ENCODE measurements around the gene PRKCE. TPM values are rescaled to one million over a fixed set of nuclear protein-coding genes. Genes with fewer than 3 reads are reported as not detected.

Gene PRKCE
- total RNA-seq, 1 donor from 2014 or later: 19.4 TPM

DNA sequence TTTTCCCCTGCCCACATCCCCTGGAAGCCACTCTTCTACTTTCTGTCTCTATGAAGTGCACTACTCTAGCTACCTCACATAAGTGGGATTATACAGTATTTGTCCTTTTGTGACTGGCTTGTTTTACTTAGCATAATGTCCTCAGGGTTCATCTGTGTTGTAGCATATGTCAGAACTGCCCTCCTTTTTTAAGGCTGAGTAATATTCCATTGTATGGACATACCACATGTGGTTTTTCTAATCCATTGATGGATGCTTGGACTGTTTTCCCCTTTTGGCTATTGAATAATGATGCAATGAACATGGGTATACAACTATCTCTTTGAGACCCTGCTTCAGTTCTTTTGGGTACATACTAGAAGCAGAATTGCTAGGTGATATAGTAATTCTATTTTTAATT lies 95.9 kb downstream of the PRKCE start:
- intact Hi-C loops (cut with micrococcal nuclease): no loop called here

DNA sequence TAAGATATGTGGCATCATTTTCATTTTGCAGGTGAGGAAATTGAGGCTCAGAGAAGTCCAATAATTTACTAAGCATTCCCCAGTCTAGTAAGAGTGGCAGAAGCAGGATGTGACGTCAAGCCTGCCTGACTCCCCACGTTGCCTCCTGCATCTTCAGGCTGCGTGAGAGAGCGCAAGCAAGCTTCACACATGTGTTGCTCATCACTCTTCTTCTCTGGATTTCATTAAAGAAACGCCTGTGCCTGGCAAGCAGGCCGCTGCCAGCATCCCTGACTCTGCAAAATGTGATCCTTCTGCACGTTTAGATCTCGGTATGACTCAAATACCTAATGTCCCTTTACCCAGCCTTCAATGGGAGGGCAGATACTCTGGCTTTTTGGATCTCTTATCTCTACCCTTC lies 96.8 kb downstream of the PRKCE start:
- intact Hi-C loops (cut with micrococcal nuclease): no loop called here

DNA sequence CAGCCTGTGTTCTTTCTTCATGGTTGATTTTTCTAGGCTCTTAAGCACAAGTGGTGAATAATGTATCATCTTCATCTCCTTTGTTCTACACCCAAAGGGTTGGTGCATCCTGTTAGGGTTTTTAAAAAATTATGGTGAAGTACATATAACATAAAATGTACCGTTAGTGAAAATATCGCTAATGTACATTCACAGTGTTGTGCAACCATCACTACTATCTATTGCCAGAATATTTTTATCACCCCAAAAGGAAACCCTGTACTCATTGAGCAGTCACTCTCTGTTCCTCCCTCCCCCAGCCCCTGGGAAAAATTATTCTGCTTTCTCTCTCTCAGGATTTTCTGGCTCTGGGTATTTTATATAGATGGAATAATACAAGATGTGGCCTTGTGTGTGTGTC lies 98.5 kb downstream of the PRKCE start:
- intact Hi-C loops (cut with micrococcal nuclease): no loop called here

DNA sequence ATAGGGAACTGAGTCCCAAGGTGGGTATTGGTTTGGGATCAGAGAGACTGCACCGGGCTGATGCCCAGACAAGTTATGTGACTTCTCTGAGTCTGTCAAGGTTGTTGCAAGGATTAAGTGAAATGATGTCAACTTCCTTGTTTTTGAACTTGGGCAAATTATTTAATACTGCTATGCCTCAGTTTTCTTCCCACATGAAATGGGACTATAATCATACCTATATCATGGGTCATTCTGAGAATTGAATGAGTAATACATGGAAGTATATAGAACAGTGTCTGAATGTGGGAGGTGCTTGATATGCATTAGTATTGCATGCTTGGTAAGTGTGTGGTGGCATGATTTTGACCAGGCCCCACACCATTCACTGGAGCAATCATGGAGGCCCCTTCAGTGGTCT lies 99.0 kb downstream of the PRKCE start:
- intact Hi-C loops (cut with micrococcal nuclease): no loop called here

DNA sequence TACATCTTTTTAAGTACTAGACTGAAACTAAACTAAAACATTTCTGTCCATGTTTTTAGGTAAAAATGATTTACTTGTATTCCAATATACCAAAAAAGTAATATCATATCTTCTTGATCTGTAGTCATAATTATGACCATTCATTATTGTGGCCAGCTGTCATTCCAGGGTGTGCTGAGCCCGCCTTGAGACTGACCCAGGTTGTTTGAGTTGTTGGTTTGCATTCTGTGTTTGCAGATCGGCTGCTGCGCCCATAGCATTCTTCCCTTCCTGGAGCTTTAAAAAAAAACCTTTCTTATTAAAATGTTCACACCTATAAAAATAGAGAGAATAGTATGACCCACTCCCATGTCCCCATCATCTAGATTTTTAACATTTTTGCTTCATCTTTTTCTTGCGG lies 101.9 kb downstream of the PRKCE start:
- intact Hi-C loops (cut with micrococcal nuclease): no loop called here

DNA sequence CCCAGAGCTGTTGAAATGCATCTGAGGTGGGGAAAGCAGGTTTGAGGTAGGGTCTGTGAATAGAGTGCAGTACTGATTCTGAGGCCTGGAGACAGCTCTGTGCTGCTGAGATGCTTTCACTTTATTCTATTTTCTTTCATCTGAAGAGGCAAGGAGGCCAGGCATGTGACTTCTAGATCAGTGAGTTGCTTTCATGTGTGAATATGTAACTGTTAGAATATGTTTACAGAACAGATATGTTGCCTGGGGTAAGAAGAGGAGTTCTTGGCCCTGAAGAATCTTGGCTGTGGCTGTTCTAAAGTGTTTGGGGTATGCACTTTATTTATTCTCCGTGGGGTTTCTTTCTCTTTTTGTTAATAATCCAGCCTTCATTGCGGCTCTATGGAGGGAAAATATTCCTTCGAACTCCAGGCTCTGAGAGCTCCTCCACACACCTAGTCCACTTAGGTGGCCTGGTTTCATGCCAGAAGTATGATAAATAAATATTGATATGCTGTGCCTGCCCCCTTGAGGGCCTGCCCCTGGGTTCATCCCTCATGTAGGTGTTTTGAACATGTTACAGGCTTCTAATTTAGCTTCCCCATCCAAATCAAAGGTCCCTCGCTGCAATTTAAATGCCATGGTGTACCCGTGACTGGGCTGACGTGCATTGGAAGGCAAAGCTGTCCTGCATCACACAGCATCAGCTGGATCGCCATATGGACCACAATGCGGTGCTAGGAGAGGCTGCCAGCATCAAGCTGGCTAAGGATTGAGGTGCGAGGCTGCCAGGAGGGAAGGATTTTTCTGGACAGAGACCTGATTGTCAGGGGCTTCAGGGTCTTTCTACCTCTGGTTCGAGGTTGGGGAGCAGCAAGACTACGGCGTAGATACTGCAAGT lies 102.9 kb downstream of the PRKCE start:
- intact Hi-C loops (cut with micrococcal nuclease): no loop called here

DNA sequence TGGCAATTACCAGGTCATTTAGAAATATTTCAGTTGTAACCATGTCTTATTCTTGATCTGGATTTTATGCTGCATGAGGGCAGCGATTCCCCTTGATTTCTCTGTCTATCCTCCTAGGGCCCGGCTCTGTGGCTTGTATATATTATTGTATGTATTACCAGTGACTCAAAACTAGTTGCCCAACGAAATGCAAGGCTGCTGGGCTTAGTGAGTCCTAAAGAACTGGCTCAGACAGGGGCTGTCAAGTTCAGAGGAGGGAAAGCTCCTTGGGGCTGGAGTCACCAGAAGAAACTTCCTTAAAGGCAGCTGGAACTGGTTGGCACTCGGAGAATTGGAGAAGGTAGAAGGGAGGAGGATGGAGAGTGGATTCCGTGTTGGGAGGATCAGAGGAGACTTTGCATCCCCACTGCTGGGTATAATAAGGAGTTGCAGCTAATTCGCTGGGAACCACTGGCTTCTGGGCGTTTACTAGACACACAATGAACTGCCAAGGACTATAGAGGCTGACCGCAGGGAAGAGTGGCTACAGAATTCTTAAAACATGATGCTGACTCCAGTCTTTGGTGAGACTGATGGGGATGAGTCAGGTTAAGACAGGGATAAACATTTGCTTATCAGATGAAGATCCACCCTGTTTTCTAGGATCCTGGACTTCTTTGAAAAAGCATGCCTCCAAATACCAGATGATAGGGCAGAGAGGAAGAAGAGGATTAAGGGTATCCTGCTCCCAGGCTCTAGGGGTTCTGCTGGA lies 104.3 kb downstream of the PRKCE start:
- intact Hi-C loops (cut with micrococcal nuclease): no loop called here

DNA sequence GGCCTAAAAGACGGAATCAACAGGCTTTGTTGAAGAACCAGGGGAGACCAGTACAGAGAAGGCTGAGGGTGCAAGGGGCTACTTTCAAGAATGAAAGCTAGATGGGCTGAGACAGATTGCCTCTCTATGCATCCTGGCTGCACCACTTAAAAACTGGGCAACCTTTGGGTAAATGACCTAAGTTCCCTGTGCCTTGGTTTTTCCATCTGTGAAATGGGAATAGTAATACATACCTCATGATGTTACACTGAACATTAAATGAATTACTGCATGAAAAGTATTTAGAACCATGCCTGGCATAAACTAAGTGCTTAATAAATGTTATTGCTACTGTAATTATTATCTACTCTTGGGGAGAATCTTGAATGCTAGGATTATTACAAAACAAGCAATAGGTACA lies 106.5 kb downstream of the PRKCE start:
- intact Hi-C loops (cut with micrococcal nuclease): no loop called here

DNA sequence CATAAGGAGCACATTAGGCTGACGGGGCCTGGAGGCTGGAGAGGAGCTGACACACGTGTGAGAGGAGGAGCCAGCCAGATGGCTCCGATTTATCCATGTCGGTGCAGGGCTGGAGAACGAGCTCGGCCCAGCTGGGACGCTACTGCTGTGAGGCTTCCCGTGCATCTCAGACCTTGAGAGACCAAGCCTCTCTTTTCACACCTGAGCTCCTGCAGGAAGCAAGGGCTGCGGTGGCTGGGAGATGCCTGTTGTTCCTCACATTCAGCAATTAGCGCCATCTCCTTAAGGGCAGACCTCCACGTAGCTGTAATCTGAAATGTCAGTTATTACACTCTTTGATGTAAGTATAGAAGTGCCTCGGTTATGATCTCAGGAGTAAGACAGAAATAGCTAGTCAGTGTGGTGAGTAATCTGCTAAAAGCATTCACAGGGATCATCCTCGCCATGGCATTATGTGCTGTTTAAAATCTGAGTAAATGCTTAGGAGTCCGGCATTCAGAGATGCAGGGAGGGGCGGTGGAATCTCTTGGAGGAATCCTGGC lies 107.9 kb downstream of the PRKCE start:
- intact Hi-C loops (cut with micrococcal nuclease): no loop called here

DNA sequence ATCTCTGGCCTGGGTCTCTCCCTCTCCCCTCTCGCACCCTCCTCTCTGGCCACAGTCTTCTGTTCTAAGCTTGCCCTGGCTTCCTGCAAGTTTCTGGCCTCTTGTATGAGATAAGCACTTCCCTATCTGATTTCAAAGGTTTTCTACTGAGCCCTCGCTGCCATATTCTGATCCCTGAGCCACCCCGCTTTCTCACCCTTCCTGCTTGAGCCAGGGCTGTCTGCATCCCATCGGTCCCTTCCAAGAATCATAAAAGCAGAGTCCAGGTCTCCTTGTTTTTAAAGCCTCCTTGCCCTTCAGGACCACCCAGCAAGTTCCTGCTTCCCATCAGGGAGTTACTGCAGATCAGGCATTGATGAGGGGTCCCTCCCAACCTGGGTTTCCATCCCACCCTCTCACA lies 110.2 kb downstream of the PRKCE start:
- intact Hi-C loops (cut with micrococcal nuclease): no loop called here

DNA sequence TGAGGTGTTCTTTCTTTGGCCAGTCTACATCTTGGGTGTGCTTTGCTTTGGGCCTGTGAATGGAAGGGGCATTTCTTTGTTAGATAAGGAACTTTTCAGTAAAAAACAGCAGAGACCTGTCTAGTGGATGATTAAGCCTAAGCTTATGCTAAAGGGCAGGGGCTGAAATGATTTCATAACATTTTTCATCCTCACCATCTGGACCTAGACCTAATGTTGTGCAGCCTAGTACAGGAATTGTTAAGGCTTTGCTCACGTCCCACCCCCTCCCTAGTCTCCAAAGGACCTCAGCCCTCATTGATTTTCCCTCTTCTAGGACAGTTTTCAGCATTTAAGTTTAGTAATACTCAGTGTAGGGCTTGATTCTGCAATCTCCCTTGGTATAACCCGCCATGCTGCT lies 111.8 kb downstream of the PRKCE start:
- intact Hi-C loops (cut with micrococcal nuclease): no loop called here

DNA sequence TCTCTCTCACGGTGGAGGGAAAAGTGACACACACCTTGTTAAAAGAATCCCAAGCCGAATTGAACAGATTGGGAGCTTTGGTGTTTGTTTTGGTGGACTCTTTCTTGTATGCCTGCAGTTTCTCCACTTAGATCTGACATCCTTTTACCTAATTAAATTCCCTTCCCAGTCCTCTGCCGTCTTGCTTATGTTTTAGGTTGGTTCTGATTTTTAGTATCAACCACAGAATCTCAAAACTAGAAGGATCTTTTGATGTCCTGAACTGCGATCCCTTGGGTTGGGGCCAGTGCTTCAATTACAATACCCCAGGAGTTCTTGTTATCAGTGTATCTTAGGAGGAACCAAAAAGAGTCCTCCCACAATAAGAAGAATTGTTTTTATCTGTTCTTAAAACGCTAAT lies 112.3 kb downstream of the PRKCE start:
- intact Hi-C loops (cut with micrococcal nuclease): no loop called here

DNA sequence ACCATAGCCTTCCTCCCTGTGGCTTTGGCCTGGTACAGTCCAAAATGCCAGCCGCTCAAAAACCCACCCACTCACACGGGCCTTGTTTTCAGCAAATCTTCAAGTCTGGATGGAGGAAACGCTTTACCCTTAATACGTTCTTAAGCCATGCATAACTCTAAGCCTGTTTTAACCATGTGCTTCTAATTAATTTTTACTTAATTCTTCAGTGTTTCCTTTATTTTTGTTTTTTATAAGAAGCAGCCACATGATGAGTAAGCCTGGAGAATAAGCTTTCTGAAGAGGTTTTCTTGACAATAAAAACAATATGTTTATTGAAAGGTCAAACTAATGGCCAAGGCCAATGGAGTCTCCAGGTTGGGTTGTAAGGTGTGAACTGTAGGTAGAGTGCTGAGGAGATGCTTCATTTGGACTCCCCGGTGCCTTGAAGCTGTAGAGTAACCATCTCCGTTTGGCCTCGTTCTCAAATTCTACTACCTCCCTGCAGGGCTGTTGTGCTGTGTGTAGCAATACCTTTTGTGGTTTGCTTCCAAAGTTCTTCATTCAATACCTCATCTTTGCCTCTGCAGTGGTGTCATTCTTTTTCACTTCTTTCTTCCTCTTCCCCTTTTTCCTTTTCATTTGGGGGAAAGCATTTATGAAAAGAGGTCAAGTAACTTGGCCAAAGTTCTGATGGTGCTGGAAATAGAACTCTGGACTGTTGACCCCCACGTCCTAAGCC lies 113.7 kb downstream of the PRKCE start:
- intact Hi-C loops (cut with micrococcal nuclease): no loop called here

DNA sequence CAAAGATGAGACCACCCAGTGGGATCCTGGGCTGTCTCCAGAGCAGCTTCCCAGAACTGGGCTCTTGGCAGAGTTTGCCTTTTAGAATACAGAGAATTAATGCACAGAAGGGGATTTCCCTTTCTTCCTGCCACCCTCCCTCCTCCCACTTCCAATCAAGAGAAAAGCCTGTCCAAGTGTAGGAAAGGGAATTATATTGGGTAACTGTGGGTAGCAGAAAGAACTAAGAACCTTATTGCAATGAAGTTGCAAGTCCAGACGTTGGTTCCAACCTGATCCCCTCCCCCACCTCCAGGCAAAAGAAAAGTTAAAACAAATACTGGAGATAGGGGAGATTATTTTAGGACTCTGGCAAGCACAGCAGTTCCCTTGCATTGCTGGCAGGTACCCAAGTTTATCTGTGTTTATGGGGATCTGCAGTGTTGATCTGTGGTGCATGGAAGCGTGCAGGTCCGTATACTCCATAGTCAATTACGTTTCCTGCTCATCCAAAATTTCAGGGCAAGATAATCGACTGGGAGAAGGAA lies 114.3 kb downstream of the PRKCE start:
- intact Hi-C loops (cut with micrococcal nuclease): no loop called here

DNA sequence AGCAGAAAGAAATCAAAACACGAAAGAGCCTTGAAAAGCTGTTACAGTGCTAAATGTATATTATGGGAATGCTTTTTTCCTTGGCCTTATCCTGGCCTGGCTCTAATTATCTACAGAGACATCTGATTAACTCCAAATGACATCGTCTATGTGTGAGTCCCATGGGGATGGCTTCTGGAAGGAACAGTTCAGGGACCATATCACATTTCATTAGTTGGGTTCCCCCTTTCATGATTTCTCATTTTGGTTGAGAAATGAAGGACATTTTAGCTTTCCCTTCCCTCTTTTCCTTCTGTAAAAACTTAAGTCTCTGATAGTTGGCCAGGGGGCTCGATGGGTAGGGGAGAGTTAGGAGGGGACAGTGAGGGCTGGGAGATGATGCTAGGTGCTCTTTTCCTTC lies 116.7 kb downstream of the PRKCE start:
- intact Hi-C loops (cut with micrococcal nuclease): no loop called here

DNA sequence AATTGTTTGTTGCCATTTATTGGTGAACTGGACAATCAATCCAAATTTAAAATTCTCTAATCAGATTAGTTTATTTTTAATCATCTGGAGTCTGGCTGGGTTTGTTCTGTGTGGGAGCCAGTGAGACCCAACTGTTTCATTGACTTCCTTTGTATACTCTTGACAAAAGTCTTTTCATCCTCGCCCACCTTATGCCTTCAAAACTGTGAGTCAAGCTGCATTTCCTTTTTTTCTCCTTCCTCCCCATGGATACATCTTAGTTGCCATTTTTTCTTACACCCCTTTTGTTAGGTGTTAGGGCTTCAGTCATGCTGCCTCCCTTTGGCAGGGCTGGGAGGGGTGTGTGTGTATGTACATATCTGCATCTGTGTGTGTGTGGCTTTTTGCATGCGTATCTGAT lies 117.6 kb downstream of the PRKCE start:
- intact Hi-C loops (cut with micrococcal nuclease): no loop called here

DNA sequence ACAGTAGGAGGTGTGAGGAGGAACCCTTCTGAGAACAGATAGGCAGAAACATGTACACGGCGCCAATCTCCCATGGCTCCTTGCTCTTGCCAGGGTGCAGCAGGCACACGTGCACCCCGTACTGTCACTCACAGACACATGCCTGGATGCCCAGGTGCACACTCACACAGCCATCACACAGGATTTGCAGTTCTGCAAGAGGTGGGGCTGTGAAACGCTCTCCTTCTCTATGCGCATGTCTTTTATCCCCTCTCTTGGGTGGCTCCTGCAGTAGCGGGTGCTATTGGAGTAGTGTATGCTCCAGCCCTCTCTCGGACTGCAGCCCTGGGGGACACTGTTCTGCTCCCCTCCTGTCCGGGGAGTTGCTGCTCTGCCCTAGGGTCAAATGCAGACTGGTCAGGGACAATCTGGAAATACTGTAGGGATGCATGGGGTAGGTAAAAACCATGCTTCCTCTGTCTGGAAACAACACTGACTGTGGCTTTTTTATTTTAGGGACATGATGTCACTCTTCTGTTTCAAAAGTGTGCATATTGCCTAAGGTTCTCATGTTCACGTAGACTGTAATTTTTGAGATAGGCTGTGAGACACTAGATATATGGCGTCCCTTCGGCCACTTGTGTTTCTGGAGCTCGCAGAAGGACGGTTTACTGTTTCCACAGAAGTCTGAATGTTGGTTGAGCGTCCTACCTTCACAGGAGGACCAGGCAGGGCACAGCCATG lies 118.5 kb downstream of the PRKCE start:
- intact Hi-C loops (cut with micrococcal nuclease): no loop called here

DNA sequence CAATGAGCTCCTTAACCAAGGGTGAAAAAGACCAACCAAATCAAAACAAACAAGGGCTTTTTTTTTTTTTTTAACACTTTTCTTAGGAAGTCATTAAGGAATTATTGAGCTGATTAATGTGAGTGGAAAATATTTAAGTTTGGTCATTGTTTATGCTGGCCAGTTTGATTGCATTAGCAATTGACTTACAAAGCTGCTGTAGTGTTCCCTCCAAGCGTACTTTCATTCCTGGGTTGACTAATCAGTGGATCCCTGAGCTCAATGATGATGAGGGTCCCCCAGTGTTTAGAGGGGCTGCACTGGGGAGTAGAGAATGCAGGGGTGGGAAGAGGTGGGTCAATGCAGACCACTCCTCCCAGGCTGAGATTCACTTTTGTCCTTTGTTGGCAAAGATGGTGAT lies 119.3 kb downstream of the PRKCE start:
- intact Hi-C loops (cut with micrococcal nuclease): no loop called here

DNA sequence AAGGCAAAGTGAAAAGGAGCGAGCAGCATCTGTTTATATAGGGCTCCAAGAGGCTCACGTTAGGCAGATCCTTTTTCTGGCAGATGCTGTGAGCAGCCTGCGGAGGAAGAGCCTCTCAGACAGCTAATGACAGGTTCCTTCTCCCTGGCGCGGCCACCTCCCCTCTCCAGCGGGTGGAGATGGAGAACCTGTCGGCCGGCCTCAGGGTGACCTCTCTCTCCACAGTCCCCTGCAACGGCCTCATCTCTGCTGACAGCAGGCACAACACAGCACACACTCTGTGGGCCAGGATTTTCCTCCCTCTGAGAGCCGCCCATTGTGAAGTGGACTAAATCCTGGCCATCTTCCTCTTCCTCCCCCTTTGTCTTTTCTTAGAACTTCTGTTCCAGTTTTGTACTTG lies 119.8 kb downstream of the PRKCE start:
- intact Hi-C loops (cut with micrococcal nuclease): no loop called here

DNA sequence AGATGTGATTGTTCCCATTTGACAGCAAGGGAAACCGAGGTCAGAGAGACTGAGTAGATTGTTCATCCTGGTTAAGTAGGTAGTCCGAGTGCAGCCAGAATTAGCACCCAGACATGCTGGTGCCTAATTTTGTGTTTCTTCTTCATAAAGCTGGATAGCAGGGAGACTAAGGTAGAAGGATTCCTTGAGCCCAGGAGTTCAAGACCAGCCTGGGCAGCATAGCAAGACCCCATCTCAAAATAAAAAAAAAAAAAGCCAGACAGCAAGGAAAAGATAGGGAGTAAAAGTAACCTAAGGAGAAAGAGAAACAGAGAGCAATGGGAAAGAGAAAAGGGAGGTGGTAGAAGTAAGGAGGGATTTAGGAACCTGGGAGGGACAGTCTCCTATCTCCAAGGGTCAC lies 120.6 kb downstream of the PRKCE start:
- intact Hi-C loops (cut with micrococcal nuclease): no loop called here

DNA sequence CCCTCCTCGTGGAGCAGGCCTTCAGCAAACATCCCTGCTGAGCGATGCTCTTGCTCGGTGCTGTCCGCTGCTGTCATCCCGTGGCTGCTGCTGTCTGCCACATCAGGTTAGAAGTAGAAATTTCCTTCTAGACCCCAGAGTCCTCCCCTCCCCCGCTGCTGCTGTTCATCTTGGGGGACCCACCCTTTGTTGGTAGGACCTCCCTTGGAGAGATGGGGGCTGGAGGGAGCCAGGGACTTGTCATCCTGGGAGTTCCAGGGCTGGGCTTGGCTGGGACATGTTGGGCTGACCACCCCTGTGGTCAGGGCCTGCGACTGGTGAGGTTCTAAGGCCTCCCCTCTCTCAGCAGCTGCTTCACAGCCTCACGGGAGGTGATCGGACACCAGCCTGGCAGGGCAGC lies 122.4 kb downstream of the PRKCE start:
- intact Hi-C loops (cut with micrococcal nuclease): no loop called here

Data from T-helper 2 cell treated with Interferon-gamma antibody and Interleukin-4, amounts not matched to agents 100 ng/mL and 5 ng/mL, for 36 hours (primary cell).